Astrocyte of the hippocampus (primary cell): ENCODE results near the gene DLGAP1.

ENCODE experiments used
- DNase-seq: peaks from one replicate; pipeline ENCODE4 v3.0.0; 2011; ENCODE audit warnings: low read depth, low spot score

Gene DLGAP1

GRCh38 chr18:3777719-3778118 lies 677.4 kb downstream of the DLGAP1 start:
- no peak for DNase-seq

- DNase-seq: no peak
These were observed 678.0 kb downstream of the DLGAP1 start for GRCh38 chr18:3777122-3777521.

DNA sequence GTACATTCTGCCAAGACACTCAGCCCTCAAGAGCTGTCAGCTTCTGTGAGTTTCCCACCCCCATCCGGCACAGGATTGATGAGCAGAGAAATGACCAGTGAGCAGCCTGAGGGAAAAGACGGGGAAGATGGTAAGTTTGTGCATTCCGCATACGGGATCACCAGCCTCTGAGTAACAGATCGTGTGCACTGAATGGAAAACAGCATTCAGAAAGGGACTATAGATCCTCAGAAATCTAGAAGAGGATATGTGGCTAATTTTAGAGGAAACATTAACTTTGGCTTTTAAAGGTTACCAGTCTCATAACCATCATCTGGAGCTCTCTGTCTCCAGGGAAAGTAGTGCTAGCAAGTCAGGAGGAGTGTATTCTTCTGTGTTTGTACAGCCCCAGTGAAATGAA lies 679.1 kb downstream of the DLGAP1 start:
- DNase-seq: no peak

DNA sequence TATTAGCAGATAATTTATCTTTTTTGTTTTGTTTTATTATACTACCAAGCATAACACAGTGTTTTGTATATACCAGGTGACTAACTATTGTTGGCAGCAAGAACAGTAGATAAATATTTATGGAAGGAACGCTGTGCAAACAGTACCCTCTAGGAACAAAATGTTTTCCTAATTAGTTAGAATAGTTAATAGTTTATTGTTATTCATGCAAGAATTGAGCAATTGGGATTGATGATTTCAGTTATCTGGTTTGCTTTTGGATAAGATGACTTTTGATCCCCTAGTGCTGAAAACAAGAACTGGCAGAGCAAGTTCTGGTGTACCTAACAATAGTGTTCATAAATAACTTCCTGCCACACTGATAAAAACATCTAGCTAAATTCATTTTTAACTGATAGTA lies 681.8 kb downstream of the DLGAP1 start:
- no peak for DNase-seq

- DNase-seq: peak; percentile 95
These were observed 683.8 kb downstream of the DLGAP1 start for GRCh38 chr18:3771121-3771971.

GRCh38 chr18:3761266-3761665 lies 693.8 kb downstream of the DLGAP1 start:
- no peak for DNase-seq

GRCh38 chr18:3760741-3761140 lies 694.4 kb downstream of the DLGAP1 start:
- DNase-seq: no peak

DNA sequence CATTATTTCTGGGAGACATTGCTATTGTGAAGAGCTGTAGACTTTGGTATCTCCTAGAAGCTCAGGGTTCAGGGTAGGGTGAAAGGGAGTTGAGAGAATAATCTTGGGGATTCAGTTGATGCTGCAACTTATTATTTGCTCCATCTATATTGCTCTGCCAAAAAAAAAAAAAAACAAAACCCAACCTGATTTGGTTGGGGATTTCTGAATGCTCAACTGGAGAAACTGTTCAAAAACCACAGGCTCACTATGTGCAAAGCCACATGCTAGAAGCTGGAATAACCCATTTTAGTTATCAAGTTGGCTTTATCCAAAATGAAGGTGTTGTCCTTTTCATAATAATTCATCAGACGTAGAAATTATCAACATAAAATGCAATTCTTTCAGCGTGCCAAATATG lies 696.0 kb downstream of the DLGAP1 start:
- DNase-seq: no peak

- DNase-seq: no peak
These were observed 696.6 kb downstream of the DLGAP1 start for GRCh38 chr18:3758531-3758930.

DNA sequence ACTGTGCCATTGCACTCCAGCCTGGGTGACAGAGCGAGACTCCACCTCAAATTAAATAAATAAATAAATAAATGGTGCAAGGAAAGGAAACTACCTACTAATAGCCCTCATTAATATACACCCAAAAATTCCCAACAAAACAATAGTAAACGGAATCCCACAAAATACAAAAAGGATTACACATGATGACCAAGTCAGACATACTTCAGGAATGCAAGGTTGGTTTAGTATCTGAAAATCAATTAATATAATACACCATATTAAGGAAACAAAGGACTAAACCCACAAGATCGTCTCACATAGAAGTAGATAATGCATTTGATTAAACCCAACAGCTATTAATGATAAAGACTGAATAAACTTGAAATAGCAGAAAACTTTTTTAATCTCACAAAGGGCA lies 697.7 kb downstream of the DLGAP1 start:
- DNase-seq: no peak

DNA sequence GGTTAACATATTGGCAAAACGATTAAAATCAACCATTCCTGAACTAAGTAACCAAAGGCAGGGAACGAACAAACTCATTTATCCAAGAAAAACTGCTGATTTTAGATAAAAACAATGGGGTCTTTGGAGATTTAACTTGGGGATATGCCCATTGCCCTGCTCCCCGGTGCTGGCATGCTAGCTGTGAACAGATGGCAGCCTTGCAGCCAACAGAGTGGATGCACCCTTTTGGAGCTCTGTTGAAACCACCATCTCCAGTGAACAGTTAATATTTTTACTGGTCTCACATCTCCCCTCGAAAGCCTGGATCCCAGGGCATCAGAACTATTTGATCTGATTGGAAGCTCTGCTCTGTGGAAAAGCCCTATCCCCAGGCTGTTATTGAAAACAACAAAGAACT lies 702.0 kb downstream of the DLGAP1 start:
- no peak for DNase-seq

DNA sequence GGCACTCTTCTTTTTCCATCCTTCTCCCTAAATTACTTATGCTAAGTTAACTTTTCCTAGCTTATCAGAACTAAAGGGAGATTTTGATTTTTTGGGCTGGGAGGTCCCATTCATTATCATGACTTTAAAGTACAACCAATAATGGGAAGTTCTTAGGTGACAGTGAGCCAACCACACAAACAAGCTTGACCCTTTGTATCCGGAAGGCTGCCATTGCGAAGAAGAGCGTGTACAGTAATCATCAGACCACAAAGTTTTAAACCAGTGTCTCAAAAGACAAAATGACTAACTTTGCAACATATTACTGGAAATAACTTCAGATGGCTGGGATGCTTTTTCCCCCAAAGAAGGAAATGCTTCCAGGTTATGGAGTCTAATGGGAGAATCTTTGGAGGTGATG lies 707.0 kb downstream of the DLGAP1 start:
- DNase-seq: no peak

DNA sequence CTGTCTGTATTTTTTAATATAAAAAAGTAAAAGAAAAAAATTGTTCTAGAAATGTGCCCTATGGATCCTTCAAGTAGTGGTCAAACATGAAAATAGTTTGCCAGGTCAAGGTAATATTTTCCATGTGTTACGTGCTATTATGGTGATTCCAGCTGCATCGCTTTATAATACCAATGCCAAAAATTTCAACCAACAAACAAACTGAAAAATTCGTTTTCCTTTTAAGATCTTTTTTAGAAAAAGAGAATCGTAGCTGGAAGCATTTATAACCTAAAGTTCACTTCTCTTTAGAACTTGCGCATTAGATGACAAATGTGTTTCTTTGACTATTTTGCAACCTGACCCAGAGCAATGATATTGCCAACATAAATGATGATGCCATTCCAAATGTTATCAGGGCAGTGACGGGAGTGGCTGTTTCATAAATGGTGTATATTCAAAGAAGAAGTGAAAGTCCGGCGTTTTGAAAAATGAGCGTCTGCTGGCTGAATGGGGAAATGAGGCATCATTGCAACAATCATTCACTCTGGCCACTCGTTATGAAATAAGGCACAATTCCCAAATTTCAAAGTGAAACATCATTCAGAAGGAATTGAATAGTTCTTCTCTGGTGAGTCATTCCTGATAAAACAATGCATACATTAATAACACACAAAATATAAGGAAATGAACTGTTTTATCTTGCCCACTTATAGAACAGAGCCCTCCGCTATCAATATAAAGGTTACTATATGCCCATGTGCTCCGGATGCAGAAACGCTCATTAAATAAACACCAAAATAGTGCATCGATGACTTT lies 707.7 kb downstream of the DLGAP1 start:
- peak; percentile 10 for DNase-seq

GRCh38 chr18:3742541-3742940 lies 712.6 kb downstream of the DLGAP1 start:
- no peak for DNase-seq

DNA sequence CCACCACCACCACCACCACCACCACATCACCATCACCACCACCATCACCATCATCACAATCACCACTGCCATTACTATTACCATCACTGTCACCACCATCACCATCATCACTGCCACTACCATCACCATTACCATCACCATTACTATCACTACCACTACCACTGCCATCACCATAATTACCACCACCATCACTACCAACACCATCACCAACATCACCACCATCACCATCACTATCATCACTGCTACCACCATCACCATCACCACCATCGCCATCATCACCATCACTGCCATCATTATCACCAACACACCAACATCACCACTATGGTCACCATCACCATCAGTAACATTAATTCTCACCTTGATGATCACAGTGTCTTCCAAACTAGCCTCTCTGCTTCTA lies 713.8 kb downstream of the DLGAP1 start:
- no peak for DNase-seq

DNA sequence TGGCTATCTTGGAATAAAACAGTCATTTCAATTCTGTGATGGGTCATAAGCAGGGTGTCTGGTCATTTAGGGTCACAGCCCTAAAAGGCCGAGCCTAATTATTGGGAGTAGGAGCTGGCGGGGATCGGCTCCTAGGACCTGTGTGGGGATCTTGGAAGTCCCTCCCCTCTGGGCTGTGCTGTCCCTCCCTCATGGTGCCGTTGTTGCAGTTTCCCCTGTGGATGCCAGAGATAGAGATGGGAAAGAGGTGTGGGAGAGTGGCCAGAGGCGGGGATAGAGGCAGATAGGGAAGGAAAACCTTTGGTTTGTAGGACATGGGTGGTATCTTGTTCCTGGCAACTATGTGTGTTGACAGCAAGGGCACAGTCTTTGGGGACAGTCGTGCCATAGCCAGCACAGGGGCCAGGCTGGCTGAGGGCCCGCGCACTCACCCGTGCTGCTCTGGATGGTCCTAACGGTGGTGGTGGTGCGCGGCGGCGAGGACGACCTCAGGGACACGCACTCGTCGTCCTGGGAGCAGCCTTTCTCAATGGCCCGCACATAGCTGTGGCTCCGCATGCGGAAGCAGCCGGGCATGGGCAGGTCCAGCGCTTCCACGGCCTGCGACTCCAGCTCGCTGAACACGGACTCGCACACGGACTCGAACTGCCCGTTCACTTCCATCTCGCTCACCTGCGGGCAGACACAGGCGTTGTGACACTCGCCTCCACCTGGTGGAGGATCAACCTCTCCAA lies 726.2 kb downstream of the DLGAP1 start:
- no peak for DNase-seq

- DNase-seq: no peak
These were observed 727.8 kb downstream of the DLGAP1 start for GRCh38 chr18:3727274-3727673.

GRCh38 chr18:3726238-3726951 lies 728.7 kb downstream of the DLGAP1 start:
- DNase-seq: no peak

DNA sequence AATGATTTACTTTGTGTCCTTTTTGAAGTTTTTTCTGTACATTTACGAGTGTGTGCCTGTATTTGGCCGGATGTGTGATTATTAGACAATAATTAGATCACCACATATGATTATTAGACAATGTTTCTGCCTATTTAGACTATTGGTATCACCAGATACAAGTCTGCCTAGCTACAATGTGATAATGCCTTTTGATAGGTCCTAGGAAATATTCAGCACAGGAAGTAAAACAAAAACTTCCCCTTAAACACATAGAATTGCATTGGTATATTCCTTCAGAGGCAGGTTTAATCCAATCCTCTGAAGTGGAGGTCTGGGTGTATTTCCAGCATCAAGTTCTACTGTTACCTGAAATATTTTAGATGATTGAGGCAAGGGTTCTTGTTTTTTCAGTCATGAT lies 730.0 kb downstream of the DLGAP1 start:
- no peak for DNase-seq

- no peak for DNase-seq
These were observed 731.6 kb downstream of the DLGAP1 start for GRCh38 chr18:3723554-3723953.

- no peak for DNase-seq
These were observed 732.3 kb downstream of the DLGAP1 start for GRCh38 chr18:3722649-3723433.
